ENCODE measurements around the gene PTPRE. TPM values are rescaled to one million over a fixed set of nuclear protein-coding genes. Genes with fewer than 3 reads are reported as not detected.
"Not testable (repeated sequence)": the region's sequence is repeated elsewhere in the genome, so short reads cannot be mapped to it uniquely, and the experiment has no call there.

PTPRE gene
- total RNA-seq, 1 donor from 2014 or later = 254 TPM

GRCh38 chr10:128087884-128088709 is 181.2 kb downstream of the PTPRE start:
- DNase-seq (ENCODE audit: low read depth in 2 of 2) = peak in 1 of 2 donors; percentile 60

- DNase-seq (ENCODE audit: low read depth in 2 of 2) = no peak
Observed at GRCh38 chr10:128091636-128092210, 184.8 kb downstream of the PTPRE start.

- DNase-seq (ENCODE audit: low read depth in 2 of 2) = no peak
Observed at GRCh38 chr10:128092454-128092853, 185.6 kb downstream of the PTPRE start.

GRCh38 chr10:128094596-128094995 is 187.7 kb downstream of the PTPRE start:
- not testable (repeated sequence) for DNase-seq (ENCODE audit: low read depth in 2 of 2)

GRCh38 chr10:128095027-128095752 is 188.3 kb downstream of the PTPRE start:
- no peak for DNase-seq (ENCODE audit: low read depth in 2 of 2)

- DNase-seq (ENCODE audit: low read depth in 2 of 2) = no peak
Observed at GRCh38 chr10:128095753-128096469, 189.0 kb downstream of the PTPRE start.

GRCh38 chr10:128096486-128097199 is 189.7 kb downstream of the PTPRE start:
- DNase-seq (ENCODE audit: low read depth in 2 of 2) = no peak

GRCh38 chr10:128097783-128098182 is 190.9 kb downstream of the PTPRE start:
- peak in 1 of 2 donors; percentile 35 for DNase-seq (ENCODE audit: low read depth in 2 of 2)

GRCh38 chr10:128098631-128099030 is 191.7 kb downstream of the PTPRE start:
- DNase-seq (ENCODE audit: low read depth in 2 of 2) = no peak

GRCh38 chr10:128099901-128100300 is 193.0 kb downstream of the PTPRE start:
- DNase-seq (ENCODE audit: low read depth in 2 of 2) = no peak

GRCh38 chr10:128101901-128102300 is 195.0 kb downstream of the PTPRE start:
- no peak for DNase-seq (ENCODE audit: low read depth in 2 of 2)

GRCh38 chr10:128102480-128103228 is 195.8 kb downstream of the PTPRE start:
- no peak for DNase-seq (ENCODE audit: low read depth in 2 of 2)

GRCh38 chr10:128103229-128103714 is 196.4 kb downstream of the PTPRE start:
- no peak for DNase-seq (ENCODE audit: low read depth in 2 of 2)

GRCh38 chr10:128105383-128105782 is 198.5 kb downstream of the PTPRE start:
- no peak for DNase-seq (ENCODE audit: low read depth in 2 of 2)

- no peak for DNase-seq (ENCODE audit: low read depth in 2 of 2)
Observed at GRCh38 chr10:128109707-128110106, 202.8 kb downstream of the PTPRE start.

GRCh38 chr10:128110339-128110738 is 203.4 kb downstream of the PTPRE start:
- no peak for DNase-seq (ENCODE audit: low read depth in 2 of 2)

- no peak for DNase-seq (ENCODE audit: low read depth in 2 of 2)
Observed at GRCh38 chr10:128111696-128112095, 204.8 kb downstream of the PTPRE start.

GRCh38 chr10:128113026-128113425 is 206.1 kb downstream of the PTPRE start:
- peak in 1 of 2 donors; percentile 16 for DNase-seq (ENCODE audit: low read depth in 2 of 2)

- DNase-seq (ENCODE audit: low read depth in 2 of 2) = no peak
Observed at GRCh38 chr10:128114901-128115300, 208.0 kb downstream of the PTPRE start.

GRCh38 chr10:128115356-128115755 is 208.5 kb downstream of the PTPRE start:
- DNase-seq (ENCODE audit: low read depth in 2 of 2) = no peak
